ENCODE data around the gene DDX27. TPM values are rescaled to one million over a fixed set of nuclear protein-coding genes. Genes with fewer than 3 reads are reported as not detected.

The DDX27 gene
- polyA plus RNA-seq, 1 of the 3 experiments (the other 2 are of a cell fraction): 51.9 TPM

DNA sequence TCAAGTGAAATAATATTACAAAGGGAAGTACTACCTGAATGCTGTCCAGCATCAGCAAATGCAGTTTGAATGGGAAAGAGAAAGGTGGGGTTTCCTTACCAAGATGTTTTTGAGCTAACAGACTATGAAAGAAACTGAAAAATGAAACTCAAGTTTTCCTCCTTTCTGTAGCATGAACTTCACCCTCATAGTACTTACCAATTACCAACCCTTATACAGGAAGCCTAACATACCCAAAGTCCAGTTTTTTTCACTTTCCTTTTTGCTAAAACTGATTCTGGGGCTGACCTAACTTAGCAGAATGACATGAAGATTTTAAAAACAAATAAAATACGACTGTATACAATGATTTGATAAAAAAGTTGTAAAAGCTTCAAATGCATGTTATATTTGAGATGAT, 53.4 kb downstream of the DDX27 start:
- ChIA-PET CTCF (interaction anchor here (0.7 kb wide), 1 partner anchor 116 kb away, joined by 3 read pairs; no protein-coding TSS in a partner anchor), POLR2A (no interaction called here)
- Histone ChIP-seq H3K27ac (ENCODE audit: low read depth in 2 of 2, low read length in 1 of 2) (no peak overlapping the region), H3K9me2 (no peaks in the 10 kb centered on the region), H4K20me1 (ENCODE audit: insufficient read depth) (peaks cover 41% of the 10 kb centered on the region), H3K4me2 (no peak overlapping the region), H3F3A (replicated peaks; ENCODE audit: insufficient read depth) (peaks cover 24% of the 10 kb centered on the region), H3K79me2 (ENCODE audit: insufficient read depth) (peaks cover 100% of the 10 kb centered on the region), H3K9me3 (no peaks in the 10 kb centered on the region), H3K4me3 (ENCODE audit: low read depth in 2 of 2, low read length in 1 of 2) (no peak overlapping the region), H3K9ac (no peak overlapping the region), H3K4me1 (ENCODE audit: control insufficient read depth in 1 of 2, insufficient read depth in 2 of 2, low read depth in 1 of 2, low read length in 1 of 2) (peaks cover 11 to 13% of the 10 kb centered on the region in 2 experiments; a peak in 3 of 4 replicates), H3K27me3 (ENCODE audit: insufficient read depth) (no peaks in the 10 kb centered on the region), H2AFZ (ENCODE audit: low read depth) (no peak overlapping the region), H3K36me3 (replicated peaks in 1 of 2; ENCODE audit: control insufficient read depth in 1 of 2, insufficient read depth in 2 of 2, low read length in 1 of 2) (peaks cover 38 to 74% of the 10 kb centered on the region in 2 experiments)
- DNase-seq: no peak
- 92% methylated on average over 1 of the region's 1 CpG for WGBS (ENCODE audit: low lambda C conversion rate)
- TF ChIP-seq EP300 (IDR thresholded peaks at IDR 0.05; ENCODE audit: borderline replicate concordance in 1 of 2, low read depth in 1 of 2, low read length in 1 of 2) (no peak), GABPA (IDR thresholded peaks at IDR 0.05; ENCODE audit: low read depth) (no peak), SMC3 (IDR thresholded peaks at IDR 0.05; ENCODE audit: low read depth, low read length) (no peak), POLR2AphosphoS5 (IDR thresholded peaks at IDR 0.05; ENCODE audit: low read depth, low read length) (no peak), RXRA (IDR thresholded peaks at IDR 0.05; ENCODE audit: borderline replicate concordance, low read depth) (no peak)
- TF ChIP-seq, protein P1, sequence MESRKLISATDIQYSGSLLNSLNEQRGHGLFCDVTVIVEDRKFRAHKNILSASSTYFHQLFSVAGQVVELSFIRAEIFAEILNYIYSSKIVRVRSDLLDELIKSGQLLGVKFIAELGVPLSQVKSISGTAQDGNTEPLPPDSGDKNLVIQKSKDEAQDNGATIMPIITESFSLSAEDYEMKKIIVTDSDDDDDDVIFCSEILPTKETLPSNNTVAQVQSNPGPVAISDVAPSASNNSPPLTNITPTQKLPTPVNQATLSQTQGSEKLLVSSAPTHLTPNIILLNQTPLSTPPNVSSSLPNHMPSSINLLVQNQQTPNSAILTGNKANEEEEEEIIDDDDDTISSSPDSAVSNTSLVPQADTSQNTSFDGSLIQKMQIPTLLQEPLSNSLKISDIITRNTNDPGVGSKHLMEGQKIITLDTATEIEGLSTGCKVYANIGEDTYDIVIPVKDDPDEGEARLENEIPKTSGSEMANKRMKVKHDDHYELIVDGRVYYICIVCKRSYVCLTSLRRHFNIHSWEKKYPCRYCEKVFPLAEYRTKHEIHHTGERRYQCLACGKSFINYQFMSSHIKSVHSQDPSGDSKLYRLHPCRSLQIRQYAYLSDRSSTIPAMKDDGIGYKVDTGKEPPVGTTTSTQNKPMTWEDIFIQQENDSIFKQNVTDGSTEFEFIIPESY (IDR thresholded peaks at IDR 0.05; ENCODE audit: borderline replicate concordance, low read depth): no peak

DNA sequence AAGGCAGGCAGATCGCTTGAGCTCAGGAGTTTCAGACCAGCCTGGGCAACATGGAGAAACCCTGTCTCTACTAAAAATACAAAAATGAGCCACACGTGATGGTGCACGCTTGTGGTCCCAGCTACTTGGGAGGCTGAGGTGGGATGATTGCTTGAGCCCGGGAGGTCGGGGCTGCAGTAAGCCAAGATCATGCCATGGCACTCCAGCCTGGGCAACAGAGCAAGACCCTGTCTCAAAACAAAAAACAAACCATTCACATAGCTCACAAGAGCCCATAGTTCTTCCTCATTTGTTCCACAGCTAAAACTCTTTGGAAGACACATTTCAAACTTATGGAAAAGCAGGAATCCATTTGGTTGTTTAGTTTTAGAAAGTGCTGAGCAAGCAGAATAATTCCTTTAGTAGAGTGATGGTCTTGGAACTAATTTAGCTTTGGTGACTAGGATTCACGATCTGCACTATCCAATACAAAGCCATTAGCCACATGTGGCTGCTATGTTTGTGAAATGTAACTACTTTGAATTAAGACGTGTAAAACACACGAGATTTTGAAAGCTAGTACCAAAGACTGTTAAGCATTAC, 54.6 kb downstream of the DDX27 start:
- peaks cover 94% of the 10 kb centered on the region for H3K79me2 ChIP-seq (ENCODE audit: insufficient read depth)
- H3K9me3 ChIP-seq: no peaks in the 10 kb centered on the region
- H3K4me3 ChIP-seq (ENCODE audit: low read depth in 2 of 2, low read length in 1 of 2): no peak overlapping the region
- H3K36me3 ChIP-seq (replicated peaks in 1 of 2; ENCODE audit: control insufficient read depth in 1 of 2, insufficient read depth in 2 of 2, low read length in 1 of 2): peaks cover 38 to 68% of the 10 kb centered on the region in 2 experiments
- CTCF ChIA-PET: interaction anchor here (1.0 kb wide), 1 partner anchor 268 kb away, joined by 3 read pairs; no protein-coding TSS in a partner anchor
- H3K4me2 ChIP-seq: no peak overlapping the region
- peaks cover 31% of the 10 kb centered on the region for H4K20me1 ChIP-seq (ENCODE audit: insufficient read depth)
- 93% methylated on average over 8 of the region's 8 CpGs for WGBS (ENCODE audit: low lambda C conversion rate)
- H3F3A ChIP-seq (replicated peaks; ENCODE audit: insufficient read depth): peaks cover 26% of the 10 kb centered on the region
- no peak for DNase-seq
- POLR2A ChIA-PET: no interaction called here
- H3K9me2 ChIP-seq: no peaks in the 10 kb centered on the region
- no peaks in the 10 kb centered on the region for H3K27me3 ChIP-seq (ENCODE audit: insufficient read depth)
- TF ChIP-seq ELF1 (IDR thresholded peaks at IDR 0.05) (no peak), JUND (IDR thresholded peaks at IDR 0.05) (no peak), EZH2phosphoT487 (IDR thresholded peaks at IDR 0.05; ENCODE audit: borderline replicate concordance, low read depth) (no peak)
- H3K4me1 ChIP-seq (ENCODE audit: control insufficient read depth in 1 of 2, insufficient read depth in 2 of 2, low read depth in 1 of 2, low read length in 1 of 2): peaks cover 11 to 13% of the 10 kb centered on the region in 2 experiments; a peak in 3 of 4 replicates
- H3K27ac ChIP-seq (ENCODE audit: low read depth in 2 of 2, low read length in 1 of 2): no peak overlapping the region
- H3K9ac ChIP-seq: no peak overlapping the region
- H2AFZ ChIP-seq (ENCODE audit: low read depth): no peak overlapping the region

DNA sequence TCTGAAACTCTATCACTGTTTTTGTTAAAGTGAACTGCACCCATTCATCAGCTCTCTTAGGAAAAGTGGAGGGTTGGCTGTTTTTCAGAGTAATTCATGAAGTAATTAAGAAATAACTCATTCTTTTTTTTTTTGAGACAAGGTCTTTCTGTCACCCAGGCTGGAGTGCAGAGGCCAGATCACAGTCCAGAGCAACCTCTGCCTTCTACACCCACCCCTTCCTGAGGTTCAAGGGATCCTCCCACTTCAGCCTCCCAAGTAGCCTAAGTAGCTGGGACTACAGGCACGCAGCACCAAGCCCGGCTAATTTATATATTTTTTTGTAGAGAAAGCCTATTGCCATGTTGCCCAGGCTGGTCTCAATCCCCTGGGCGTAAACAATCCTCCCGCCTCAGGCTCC, 56.0 kb downstream of the DDX27 start:
- Histone ChIP-seq H3K9ac (no peak overlapping the region), H3K27me3 (ENCODE audit: insufficient read depth) (no peaks in the 10 kb centered on the region), H3K27ac (ENCODE audit: low read depth in 2 of 2, low read length in 1 of 2) (peak overlapping the region in 1 of 2 experiments; percentile 95; a peak in 1 of 4 replicates), H3K9me2 (no peaks in the 10 kb centered on the region), H3K4me3 (ENCODE audit: low read depth in 2 of 2, low read length in 1 of 2) (no peak overlapping the region), H3K4me2 (peak overlapping the region; percentile 89; the same call in 1 of the 2 replicates), H3K9me3 (peaks cover 5% of the 10 kb centered on the region; the same call in 1 of the 2 replicates), H3K4me1 (ENCODE audit: control insufficient read depth in 1 of 2, insufficient read depth in 2 of 2, low read depth in 1 of 2, low read length in 1 of 2) (peaks cover 12 to 13% of the 10 kb centered on the region in 2 experiments; a peak in 3 of 4 replicates), H3K79me2 (ENCODE audit: insufficient read depth) (peaks cover 94% of the 10 kb centered on the region), H4K20me1 (ENCODE audit: insufficient read depth) (peaks cover 28% of the 10 kb centered on the region), H3K36me3 (replicated peaks in 1 of 2; ENCODE audit: control insufficient read depth in 1 of 2, insufficient read depth in 2 of 2, low read length in 1 of 2) (peaks cover 42 to 68% of the 10 kb centered on the region in 2 experiments), H3F3A (replicated peaks; ENCODE audit: insufficient read depth) (peaks cover 30% of the 10 kb centered on the region), H2AFZ (ENCODE audit: low read depth) (no peak overlapping the region)
- 93% methylated on average over 4 of the region's 4 CpGs for WGBS (ENCODE audit: low lambda C conversion rate)
- ChIA-PET CTCF (interaction anchor here (1.2 kb wide), 1 partner anchor 29 kb away, joined by 4 read pairs; no protein-coding TSS in a partner anchor), POLR2A (no interaction called here)
- no peak for TF ChIP-seq SIN3A (IDR thresholded peaks at IDR 0.05; ENCODE audit: borderline replicate concordance, low read depth, low read length)
- TF ChIP-seq, protein P2, sequence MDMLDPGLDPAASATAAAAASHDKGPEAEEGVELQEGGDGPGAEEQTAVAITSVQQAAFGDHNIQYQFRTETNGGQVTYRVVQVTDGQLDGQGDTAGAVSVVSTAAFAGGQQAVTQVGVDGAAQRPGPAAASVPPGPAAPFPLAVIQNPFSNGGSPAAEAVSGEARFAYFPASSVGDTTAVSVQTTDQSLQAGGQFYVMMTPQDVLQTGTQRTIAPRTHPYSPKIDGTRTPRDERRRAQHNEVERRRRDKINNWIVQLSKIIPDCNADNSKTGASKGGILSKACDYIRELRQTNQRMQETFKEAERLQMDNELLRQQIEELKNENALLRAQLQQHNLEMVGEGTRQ (IDR thresholded peaks at IDR 0.05; ENCODE audit: borderline replicate concordance, low read depth, low read length): no peak
- no peak for DNase-seq
